ENCODE measurements around the gene WDR72.

- TF ChIP-seq, protein P1, sequence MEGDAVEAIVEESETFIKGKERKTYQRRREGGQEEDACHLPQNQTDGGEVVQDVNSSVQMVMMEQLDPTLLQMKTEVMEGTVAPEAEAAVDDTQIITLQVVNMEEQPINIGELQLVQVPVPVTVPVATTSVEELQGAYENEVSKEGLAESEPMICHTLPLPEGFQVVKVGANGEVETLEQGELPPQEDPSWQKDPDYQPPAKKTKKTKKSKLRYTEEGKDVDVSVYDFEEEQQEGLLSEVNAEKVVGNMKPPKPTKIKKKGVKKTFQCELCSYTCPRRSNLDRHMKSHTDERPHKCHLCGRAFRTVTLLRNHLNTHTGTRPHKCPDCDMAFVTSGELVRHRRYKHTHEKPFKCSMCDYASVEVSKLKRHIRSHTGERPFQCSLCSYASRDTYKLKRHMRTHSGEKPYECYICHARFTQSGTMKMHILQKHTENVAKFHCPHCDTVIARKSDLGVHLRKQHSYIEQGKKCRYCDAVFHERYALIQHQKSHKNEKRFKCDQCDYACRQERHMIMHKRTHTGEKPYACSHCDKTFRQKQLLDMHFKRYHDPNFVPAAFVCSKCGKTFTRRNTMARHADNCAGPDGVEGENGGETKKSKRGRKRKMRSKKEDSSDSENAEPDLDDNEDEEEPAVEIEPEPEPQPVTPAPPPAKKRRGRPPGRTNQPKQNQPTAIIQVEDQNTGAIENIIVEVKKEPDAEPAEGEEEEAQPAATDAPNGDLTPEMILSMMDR (IDR thresholded peaks at IDR 0.05), result no peak
- TF ChIP-seq EZH2 (IDR thresholded peaks at IDR 0.05; ENCODE audit: borderline replicate concordance, insufficient read depth, low read depth, low read length, poor library complexity, severe bottlenecking), result no peak
These were observed 238.5 kb downstream of the WDR72 start for GRCh38 chr15:53520996-53521395.

All from B cell (primary cell).